Kasumi-1 (cell line): ENCODE results near the gene DDX1.

Source experiments
- DNase-seq, 2 experiments: peaks; one replicate each; lab custom pipeline; 2025; lab: John Stamatoyannopoulos, UW

Gene DDX1

GRCh38 chr2:15630121-15630977 is 38.7 kb downstream of the DDX1 start:
- DNase-seq: no peak

GRCh38 chr2:15630978-15631719 is 39.5 kb downstream of the DDX1 start:
- DNase-seq: no peak

DNA sequence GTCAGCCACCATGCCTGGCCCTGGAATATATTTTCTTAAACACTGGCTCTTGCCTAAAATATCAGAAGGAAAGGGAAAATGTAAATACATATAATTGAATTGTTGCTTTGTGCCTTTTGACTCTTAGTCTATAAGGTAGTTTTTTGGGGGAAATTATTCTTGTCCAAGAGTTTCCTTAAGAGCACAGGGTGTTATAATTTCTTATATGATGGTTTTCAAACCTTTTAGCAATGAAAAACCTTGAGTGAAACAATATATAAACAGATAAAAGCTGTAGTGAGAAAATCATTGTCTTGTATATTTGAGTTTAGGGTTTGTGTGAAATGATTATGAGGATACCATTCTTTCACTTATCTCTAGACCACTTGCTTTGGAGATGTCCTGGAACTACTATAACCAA is 40.2 kb downstream of the DDX1 start:
- no peak for DNase-seq

- no peak for DNase-seq
Observed at GRCh38 chr2:15633043-15633970, 41.6 kb downstream of the DDX1 start.

DNA sequence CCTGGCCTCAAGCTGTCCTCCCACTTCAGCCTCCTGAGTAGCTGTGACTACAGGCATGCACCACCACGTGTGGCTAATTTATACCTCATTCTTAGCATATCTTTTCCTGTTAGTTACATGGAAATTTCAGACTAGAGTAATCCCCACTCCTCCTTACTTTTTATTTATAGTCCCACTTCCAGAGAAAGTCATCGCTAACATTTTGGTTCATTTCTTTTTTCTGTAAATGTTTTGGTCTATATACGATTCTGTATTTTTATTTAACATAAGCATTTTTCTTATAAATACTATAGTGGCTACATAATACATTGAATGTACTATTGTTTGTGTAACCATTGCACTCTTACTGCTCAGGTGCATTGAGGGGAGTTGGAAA is 42.3 kb downstream of the DDX1 start:
- no peak for DNase-seq

DNA sequence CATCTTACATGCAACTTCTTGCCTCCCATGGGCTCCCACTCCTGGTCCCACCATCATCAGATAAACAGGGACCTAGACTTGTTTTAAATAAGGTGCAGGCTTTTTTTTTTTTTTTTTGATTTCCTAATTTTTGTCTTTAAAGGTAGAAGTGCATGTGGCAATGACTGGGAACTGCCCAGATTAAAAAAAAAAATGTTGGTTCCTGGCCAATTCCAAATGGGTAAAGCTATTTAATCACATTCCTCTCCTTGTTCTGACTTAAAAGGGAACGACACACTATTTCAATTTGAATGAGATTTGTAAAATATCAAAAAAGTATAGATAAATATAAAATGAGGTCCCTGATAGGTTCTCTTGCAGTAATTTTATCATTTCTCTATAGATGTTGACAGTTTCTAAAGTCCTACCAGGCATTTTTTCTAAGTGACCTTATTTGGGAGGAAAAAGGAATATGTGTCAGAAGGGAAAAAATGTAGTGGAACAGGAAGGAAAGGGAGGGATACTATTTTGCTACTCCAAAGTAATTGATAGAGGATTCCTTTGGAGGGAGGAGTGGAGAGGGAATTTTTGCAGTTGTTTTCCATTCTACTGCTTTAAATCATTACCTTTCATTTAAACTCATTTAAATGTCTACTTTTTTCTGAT is 43.3 kb downstream of the DDX1 start:
- DNase-seq: no peak

GRCh38 chr2:15636972-15637785 is 45.5 kb downstream of the DDX1 start:
- peak; percentile 60 to 68 for DNase-seq

GRCh38 chr2:15638720-15639119 is 47.1 kb downstream of the DDX1 start:
- no peak for DNase-seq

DNA sequence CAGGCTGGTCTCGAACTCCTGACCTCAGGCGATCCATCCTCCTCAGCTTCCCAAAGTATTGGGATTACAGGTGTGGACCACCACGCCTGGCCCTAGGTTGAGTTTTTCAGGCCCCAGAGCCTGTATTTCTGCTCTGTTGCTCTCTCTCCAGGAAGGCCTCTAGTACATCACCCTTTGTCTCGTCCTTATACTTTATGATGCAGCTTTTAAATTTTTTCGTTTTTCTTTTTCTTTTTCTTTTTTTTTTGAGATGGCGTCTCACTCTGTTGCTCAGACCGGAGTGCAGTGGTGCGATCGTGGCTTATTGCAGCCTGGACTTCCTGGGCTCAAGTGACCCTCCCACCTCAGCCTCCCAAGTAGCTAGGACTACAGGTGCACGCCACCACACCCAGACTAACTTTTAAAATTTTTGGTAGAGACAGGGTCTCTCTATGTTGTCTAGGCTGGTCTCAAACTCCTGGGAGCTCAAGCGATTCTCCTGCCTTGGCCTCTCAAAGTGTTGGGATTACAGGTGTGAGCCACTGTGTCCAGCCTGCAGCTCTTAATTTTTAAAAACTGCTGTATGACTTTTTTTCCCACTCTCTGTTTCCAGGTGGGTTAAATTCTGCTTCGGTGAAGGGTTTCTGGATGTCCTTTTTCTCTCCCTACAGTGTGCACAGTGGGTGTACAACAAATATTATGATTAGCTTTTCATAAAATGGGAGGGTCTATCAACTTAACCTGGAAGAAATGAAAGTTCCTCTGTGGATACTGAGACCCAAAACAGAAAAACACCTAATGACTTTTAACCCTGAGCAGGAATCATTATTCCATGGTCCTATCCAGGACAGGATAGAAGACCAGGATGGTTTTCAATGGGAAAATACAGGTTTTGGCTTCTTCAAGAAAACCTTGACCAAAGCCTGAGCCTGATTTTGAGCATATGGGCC is 47.9 kb downstream of the DDX1 start:
- no peak for DNase-seq

DNA sequence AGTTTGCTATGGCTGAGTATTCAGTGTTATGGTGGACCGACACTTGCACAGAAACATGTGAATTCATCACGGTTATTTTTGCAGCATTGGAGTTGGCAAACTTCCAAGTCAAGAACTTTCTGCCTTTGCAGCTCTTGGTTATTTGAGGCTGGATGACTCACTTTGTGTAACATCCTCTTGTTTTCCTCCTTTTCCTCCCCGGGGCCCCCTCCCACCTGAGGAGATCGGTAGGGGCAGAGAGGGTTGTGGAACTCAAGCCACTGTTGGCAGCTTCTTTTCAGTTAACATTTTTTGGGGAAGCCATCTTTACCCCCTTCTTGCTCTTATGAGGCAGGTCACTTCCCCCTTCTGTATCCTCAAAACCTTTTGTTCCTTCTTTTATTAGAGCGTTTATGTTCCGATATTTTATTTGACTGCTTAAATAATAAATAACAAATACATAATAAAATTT is 48.6 kb downstream of the DDX1 start:
- DNase-seq: peak; percentile 70 to 80

- DNase-seq: no peak
Observed at GRCh38 chr2:15640784-15641183, 49.1 kb downstream of the DDX1 start.

DNA sequence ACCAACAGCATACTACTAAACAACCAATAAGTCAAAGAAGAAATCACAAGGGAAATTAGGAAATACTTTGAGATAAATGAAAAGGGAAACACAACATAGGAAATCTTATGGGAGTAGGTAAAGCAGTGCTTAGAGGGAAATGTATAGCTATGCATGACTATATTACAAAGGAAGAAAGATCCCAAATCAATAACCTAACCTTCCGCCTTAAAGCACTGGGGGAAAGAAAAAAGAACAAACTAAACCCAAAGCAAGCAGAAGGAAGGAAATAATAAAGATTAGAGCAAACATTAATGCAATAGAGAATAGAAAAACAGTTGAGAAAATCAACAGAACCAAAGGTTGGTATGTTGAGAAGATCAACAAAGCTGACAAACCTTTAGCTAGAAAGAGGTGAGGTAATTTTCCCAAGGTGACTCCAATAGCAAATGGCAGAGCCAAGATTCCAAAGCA is 49.9 kb downstream of the DDX1 start:
- DNase-seq: no peak

DNA sequence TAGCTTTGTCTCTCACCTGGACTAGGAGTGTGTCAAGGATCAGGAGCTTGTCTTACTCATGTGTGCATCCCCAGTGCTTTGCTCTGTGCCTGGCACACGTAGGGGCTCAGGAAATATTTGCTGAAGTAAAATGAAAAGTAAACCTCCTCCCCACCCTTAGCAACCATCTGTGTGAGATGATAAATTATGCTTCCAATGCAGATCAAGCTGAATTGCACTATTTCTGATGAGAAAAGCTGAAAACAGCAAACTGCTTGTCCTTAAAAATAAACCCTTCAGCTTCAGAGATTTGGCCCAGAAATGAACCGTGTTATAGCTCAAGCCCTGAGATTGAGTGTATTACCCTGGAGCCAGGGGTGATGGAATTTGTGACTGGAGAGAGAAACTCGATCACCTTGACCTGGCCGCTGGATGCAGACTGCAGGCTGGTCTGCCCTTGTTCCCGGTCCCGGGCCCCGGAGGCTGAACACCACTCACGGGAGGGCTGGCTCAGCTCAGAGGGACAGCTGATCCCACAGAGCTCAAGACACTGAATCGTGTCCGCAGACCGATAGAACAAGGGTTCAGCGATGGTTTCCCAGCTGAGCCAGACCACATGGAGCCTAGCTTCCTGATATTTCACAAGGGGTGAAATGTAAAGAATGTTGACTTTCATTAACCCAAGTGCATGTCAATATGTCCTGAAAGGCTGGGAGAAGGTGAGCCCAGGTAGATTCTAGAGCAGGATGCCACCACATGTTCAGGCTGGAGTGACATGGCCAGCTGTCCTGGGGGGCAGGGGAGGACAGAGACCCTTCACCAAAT is 50.5 kb downstream of the DDX1 start:
- no peak for DNase-seq

DNA sequence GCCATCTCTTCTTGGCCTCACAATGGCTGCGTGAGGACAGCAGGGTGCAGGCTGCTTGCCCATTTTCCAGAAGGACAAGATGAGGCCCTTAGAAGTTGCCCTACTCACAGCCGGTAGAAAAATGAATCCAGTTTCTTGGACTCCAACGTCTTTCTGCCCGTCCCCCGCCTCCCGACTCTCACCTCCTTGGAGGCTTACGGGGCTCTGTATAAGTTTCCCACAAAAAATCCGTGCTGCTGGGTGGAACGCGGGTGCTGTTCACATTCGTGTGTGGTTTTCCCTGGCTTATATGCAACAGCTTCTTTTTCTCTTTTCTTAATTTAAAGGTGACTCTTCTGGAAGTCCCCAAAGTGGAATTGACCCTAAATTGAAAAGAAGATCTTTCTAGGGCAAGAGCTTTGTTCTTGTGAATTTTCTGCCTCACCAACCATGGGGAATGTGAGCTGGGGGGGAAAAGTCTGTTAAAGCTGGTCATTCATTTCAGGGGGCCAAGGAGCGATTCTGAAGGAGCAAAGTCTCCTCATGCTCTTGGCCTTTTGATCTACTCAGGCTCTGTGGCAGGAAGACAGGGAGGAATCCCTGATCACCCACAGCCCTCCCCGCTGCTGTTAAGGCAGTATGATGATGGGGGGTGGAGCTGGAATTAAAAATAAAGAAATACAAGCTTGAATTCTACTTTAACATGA is 51.3 kb downstream of the DDX1 start:
- DNase-seq: no peak

DNA sequence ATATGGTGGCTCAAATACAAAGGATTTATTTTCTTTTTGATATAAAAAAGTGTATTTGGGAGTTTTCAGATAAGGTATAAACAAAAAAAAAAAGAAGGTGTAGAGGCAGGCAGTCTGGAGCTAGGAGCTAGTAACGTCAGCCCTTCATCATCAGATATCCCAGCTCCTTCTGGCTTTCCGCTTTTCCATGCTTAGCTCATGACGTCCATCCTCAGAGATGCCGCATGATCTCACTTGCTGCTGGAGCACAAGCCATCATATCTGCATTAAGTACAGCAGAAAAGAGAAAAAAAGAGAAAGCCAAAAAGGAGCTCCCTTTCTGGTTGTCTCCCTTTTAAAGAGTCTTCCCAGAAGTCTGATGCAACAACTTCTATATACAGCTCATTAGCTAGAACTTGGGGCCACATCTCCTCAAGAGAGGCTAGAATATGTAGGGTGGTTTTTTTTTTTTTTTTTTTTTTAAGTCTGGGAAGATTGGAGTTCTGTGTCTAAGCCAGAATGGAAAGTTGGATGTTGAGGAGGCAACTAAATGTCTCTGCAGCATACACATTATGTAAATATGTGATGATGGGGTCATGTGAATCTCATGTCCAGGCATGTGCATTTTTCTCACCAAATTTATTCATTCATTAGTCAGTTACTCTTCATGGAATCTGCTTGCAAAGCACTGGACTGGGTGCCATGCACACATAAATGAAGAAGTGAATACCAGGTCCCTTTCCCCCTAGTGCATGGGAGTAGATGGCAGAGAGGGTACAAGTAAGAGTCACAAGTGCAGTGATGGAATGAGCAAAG is 52.3 kb downstream of the DDX1 start:
- no peak for DNase-seq

- no peak for DNase-seq
Observed at GRCh38 chr2:15645300-15645699, 53.6 kb downstream of the DDX1 start.

GRCh38 chr2:15645720-15646385 is 54.2 kb downstream of the DDX1 start:
- DNase-seq: no peak
